CD4-positive, alpha-beta memory T cell (primary cell): ENCODE results near the gene LTBP2. TPM values are rescaled to one million over a fixed set of nuclear protein-coding genes. Genes with fewer than 3 reads are reported as not detected.

Experiments
- CTCF ChIA-PET: fragments of 350-600 bp; sonication (Branson Sonifier 250); formaldehyde crosslinking; loops from one replicate; lab custom pipeline; 2021; ENCODE audit warnings: inconsistent platforms; ENCODE audit not compliant: partially characterized antibody; lab: Charles Lee
- POLR2A ChIA-PET: fragments of 350-600 bp; sonication (Branson Sonifier 250); formaldehyde crosslinking; loops from one replicate; lab custom pipeline; 2021; ENCODE audit not compliant: partially characterized antibody; lab: Charles Lee
- DNase-seq, 5 donors: peaks; one replicate each; pipeline versions ENCODE4 v3.0.0 to v3.0.0-alpha.2; 2020 to 2022; ENCODE audit warnings: mixed read lengths in 1 of 5
- H3K27ac ChIP-seq: one replicate; pipeline ENCODE4 v1.7.0; 2013; ENCODE audit warnings: low read depth, low read length
- H3K27me3 ChIP-seq: 2 replicates; pipeline ENCODE4 v1.7.0; 2013; ENCODE audit warnings: mild to moderate bottlenecking, low read length, moderate library complexity; ENCODE audit not compliant: insufficient read depth
- H3K36me3 ChIP-seq: 2 replicates; pipeline ENCODE4 v1.7.0; 2013; ENCODE audit warnings: mild to moderate bottlenecking, low read length, moderate library complexity; ENCODE audit not compliant: insufficient read depth
- H3K4me1 ChIP-seq: 2 replicates; pipeline ENCODE4 v1.7.0; 2013; ENCODE audit warnings: mild to moderate bottlenecking, low read length, moderate library complexity; ENCODE audit not compliant: insufficient read depth
- H3K4me3 ChIP-seq, 2 donors: one replicate each; pipeline ENCODE4 v1.7.0; 2013; ENCODE audit warnings: low read length in 2 of 2, mild to moderate bottlenecking in 1 of 2
- H3K9me3 ChIP-seq, 2 donors: one replicate each; pipeline ENCODE4 v1.7.0; 2013; ENCODE audit warnings: low read length in 2 of 2, control low read depth in 1 of 2; ENCODE audit not compliant: control insufficient read depth in 1 of 2
- H3K27ac Mint-ChIP-seq, 7 donors: one replicate each; pipeline ENCODE4 v1.8.0; 2020 to 2021; ENCODE audit warnings: mixed read lengths in 7 of 7, mild to moderate bottlenecking in 6 of 7, inconsistent platforms in 3 of 7, moderate library complexity in 3 of 7
- H3K27me3 Mint-ChIP-seq, 2 donors: one replicate each; pipeline ENCODE4 v1.8.0; 2020 to 2021; ENCODE audit warnings: mixed read lengths in 2 of 2
- H3K36me3 Mint-ChIP-seq, 2 donors: one replicate each; pipeline ENCODE4 v1.8.0; 2020 to 2021; ENCODE audit warnings: mixed read lengths in 2 of 2, inconsistent platforms in 1 of 2, mild to moderate bottlenecking in 1 of 2
- H3K4me1 Mint-ChIP-seq, 4 donors: one replicate each; pipeline ENCODE4 v1.8.0; 2020 to 2021; ENCODE audit warnings: mixed read lengths in 4 of 4, mild to moderate bottlenecking in 1 of 4
- H3K4me3 Mint-ChIP-seq, 8 donors: one replicate each; pipeline ENCODE4 v1.8.0; 2020 to 2021; ENCODE audit warnings: mixed read lengths in 8 of 8, mild to moderate bottlenecking in 7 of 8, moderate library complexity in 6 of 8, inconsistent platforms in 3 of 8
- H3K9me3 Mint-ChIP-seq, 8 donors: one replicate each; pipeline ENCODE4 v1.8.0; 2020 to 2021; ENCODE audit warnings: mixed read lengths in 8 of 8, mild to moderate bottlenecking in 5 of 8, inconsistent platforms in 3 of 8, moderate library complexity in 1 of 8
- intact Hi-C: fragments of 100-400 bp; cut with micrococcal nuclease; formaldehyde crosslinking; loops from one replicate; pipeline ENCODE4 v1.15.1; 2023
- polyA plus RNA-seq, 2 donors: library from polyadenylated mRNA; unstranded; fragments of 300-500 nt; fragmentation: Illumina TruSeq; gene quantifications; one replicate each; pipeline ENCODE4 v1.2.3, GENCODE V29; 2021
- total RNA-seq, 2 experiments: library from RNA; stranded (reverse); gene quantifications; one replicate each; pipeline ENCODE4 v1.2.3, GENCODE V29; 2021

The LTBP2 gene
- total and polyA plus RNA-seq, 4 experiments from 2014 or later = 0.11 to 0.44 (median 0.36) TPM

DNA sequence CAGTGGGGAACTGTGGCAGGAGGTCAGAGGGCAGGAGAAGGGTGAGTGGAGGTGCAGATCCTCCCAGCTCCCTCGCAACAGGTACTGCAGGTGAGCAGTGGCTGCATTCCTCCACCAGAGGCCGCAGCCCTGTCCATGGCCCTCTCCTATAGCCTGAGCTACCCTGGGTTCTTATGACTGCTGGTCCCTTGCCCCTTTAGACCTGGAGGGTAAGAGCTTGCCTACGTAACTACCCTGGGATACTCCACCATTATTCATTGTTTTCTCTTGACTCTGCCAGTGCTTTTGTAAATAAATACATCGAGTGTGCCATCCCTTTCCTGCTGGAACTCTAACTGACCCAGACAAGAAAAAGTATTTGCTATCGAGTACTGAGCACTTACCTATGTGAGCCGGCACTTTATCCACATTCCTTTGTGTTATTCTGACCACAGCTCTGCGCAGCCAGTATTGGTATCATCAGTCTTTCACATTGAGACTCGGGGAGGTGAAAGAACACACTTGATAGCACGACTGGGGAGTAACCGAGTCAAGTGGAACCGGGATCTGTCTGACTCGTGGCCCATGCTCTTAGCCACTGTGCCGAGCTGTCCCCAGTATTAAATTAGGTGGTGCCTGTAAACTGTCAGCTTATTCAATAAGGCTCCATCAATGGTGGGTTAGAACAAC lies 38.5 kb downstream of the LTBP2 start:
- H3K27me3 Mint-ChIP-seq = no peaks in the 10 kb centered on the region
- intact Hi-C loops = no loop called here
- H3K27ac ChIP-seq = no peak overlapping the region

DNA sequence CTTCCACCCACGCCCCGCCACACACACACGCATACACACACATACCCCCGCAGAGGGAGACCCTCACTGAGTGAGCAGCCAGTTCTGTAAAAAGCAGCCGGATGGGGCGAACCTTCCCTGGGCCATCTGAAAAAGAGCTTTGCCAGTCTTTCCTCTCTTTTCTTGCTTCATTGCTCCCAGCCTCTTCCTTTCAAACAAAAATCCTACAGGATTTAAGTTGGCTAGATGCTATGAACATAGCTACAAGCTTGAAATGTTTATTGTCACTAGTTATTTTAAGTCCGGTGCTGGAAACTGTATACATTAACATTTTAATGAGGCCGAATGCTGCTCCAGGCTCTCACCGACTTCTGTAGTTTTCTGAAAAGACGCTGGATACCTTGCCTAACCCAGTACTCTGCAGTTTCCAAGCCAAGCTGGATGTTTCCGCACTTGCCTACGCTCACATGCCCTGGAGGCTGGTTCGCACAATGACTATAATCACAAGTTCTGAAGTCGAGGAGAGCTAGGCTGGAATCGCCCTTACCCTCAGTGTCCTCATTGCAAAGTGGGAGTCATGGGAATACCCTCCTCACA lies 39.2 kb downstream of the LTBP2 start:
- H3K4me1 Mint-ChIP-seq = peaks cover 23 to 40% (median 29%) of the 10 kb centered on the region in 4 donors
- Histone ChIP-seq H3K27me3 (no peaks in the 10 kb centered on the region), H3K4me3 (no peak overlapping the region), H3K9me3 (no peaks in the 10 kb centered on the region), H3K4me1 (peaks cover 39% of the 10 kb centered on the region), H3K36me3 (no peaks in the 10 kb centered on the region), H3K27ac (no peak overlapping the region)
- H3K27me3 Mint-ChIP-seq = peaks cover 0 to 2% of the 10 kb centered on the region in 2 donors
- no peak for DNase-seq
- H3K4me3 Mint-ChIP-seq = peak overlapping the region in 3 of 8 donors; percentile 39 to 70 (median 55)
- CTCF ChIA-PET = interaction anchor here (0.8 to 1.7 kb wide), 3 partner anchors 37 to 320 kb away, joined by 3 to 5 read pairs (median 3); partner anchors contain the start of gene LTBP2
- peak overlapping the region in 2 of 7 donors; percentile 4 to 29 for H3K27ac Mint-ChIP-seq
- H3K36me3 Mint-ChIP-seq = no peaks in the 10 kb centered on the region
- no peaks in the 10 kb centered on the region for H3K9me3 Mint-ChIP-seq
- POLR2A ChIA-PET = interaction anchor here (1.1 kb wide), 1 partner anchor 47 kb away, joined by 3 read pairs; no protein-coding TSS in a partner anchor
- intact Hi-C loops = no loop called here

More for the DNA sequence above, 38.5 kb downstream of the LTBP2 start:
- H3K4me1 Mint-ChIP-seq = peaks cover 23 to 40% (median 29%) of the 10 kb centered on the region in 4 donors
- H3K9me3 Mint-ChIP-seq = no peaks in the 10 kb centered on the region
- Histone ChIP-seq H3K9me3 (no peaks in the 10 kb centered on the region), H3K36me3 (no peaks in the 10 kb centered on the region), H3K4me1 (peaks cover 39% of the 10 kb centered on the region), H3K4me3 (no peak overlapping the region), H3K27me3 (no peaks in the 10 kb centered on the region)
- H3K27ac Mint-ChIP-seq = peak overlapping the region in 6 of 7 donors; percentile 1 to 58 (median 38)
- CTCF ChIA-PET = no interaction called here
- POLR2A ChIA-PET = interaction anchor here (1.1 kb wide), 2 partner anchors 46 to 76 kb away, joined by 3 read pairs; no protein-coding TSS in a partner anchor
- H3K36me3 Mint-ChIP-seq = no peaks in the 10 kb centered on the region
- H3K4me3 Mint-ChIP-seq = peak overlapping the region in 7 of 8 donors; percentile 2 to 65 (median 6)
- no peak for DNase-seq

- CTCF ChIA-PET = interaction anchor here (0.7 to 1.7 kb wide), 4 partner anchors 38 to 321 kb away, joined by 3 to 5 read pairs (median 3); partner anchors contain the start of gene LTBP2
- no peak overlapping the region for H3K27ac ChIP-seq
- no peak overlapping the region for H3K4me3 ChIP-seq
- Mint-ChIP-seq H3K4me3 (peak overlapping the region in 7 of 8 donors; percentile 55 to 70 (median 68)), H3K27ac (peak overlapping the region in 5 of 7 donors; percentile 3 to 59 (median 36)), H3K36me3 (no peaks in the 10 kb centered on the region), H3K9me3 (no peaks in the 10 kb centered on the region), H3K27me3 (peaks cover 0 to 2% of the 10 kb centered on the region in 2 donors), H3K4me1 (peaks cover 23 to 40% (median 29%) of the 10 kb centered on the region in 4 donors)
- intact Hi-C loops = no loop called here
- H3K4me1 ChIP-seq = peaks cover 39% of the 10 kb centered on the region
- no peaks in the 10 kb centered on the region for H3K9me3 ChIP-seq
- no peaks in the 10 kb centered on the region for H3K27me3 ChIP-seq
- POLR2A ChIA-PET = no interaction called here
- no peaks in the 10 kb centered on the region for H3K36me3 ChIP-seq
- DNase-seq = no peak
Observed at GRCh38 chr14:74571901-74572725, 39.9 kb downstream of the LTBP2 start.

- H3K9me3 Mint-ChIP-seq = no peaks in the 10 kb centered on the region
- H3K4me3 Mint-ChIP-seq = peak overlapping the region in 2 of 8 donors; percentile 36 to 68
- Histone ChIP-seq H3K27me3 (no peaks in the 10 kb centered on the region), H3K4me3 (no peak overlapping the region), H3K9me3 (no peaks in the 10 kb centered on the region), H3K36me3 (no peaks in the 10 kb centered on the region), H3K27ac (no peak overlapping the region), H3K4me1 (peaks cover 39% of the 10 kb centered on the region)
- no peaks in the 10 kb centered on the region for H3K36me3 Mint-ChIP-seq
- CTCF ChIA-PET = interaction anchor here (0.7 to 1.7 kb wide), 2 partner anchors 41 to 67 kb away, joined by 3 to 5 read pairs; partner anchors contain the start of gene LTBP2
- intact Hi-C loops = no loop called here
- no peak overlapping the region for H3K27ac Mint-ChIP-seq
- H3K4me1 Mint-ChIP-seq = peaks cover 23 to 40% (median 29%) of the 10 kb centered on the region in 4 donors
- H3K27me3 Mint-ChIP-seq = peaks cover 0 to 2% of the 10 kb centered on the region in 2 donors
- no peak for DNase-seq
- POLR2A ChIA-PET = no interaction called here
Observed at GRCh38 chr14:74571441-74571841, 40.6 kb downstream of the LTBP2 start.

DNA sequence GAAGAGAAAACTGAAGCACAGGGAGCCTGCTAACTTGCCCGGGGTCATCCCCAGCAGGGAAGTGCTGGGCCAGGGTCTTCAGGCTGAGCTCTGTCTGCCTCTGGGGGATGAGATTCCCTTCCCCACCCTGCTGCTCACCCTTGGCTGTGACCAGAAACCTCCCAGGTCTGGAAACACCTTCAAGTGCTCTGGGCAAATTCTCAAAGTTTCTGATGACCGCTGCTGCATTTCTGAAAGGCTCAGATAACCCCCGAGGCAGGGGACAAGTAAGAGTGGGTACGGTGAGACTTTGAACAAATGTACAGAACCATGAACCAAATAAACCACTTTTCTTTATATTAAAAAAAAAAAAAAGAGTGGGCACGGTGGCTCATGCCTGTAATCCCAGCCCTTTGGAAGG lies 41.3 kb downstream of the LTBP2 start:
- Histone ChIP-seq H3K27ac (no peak overlapping the region), H3K9me3 (no peaks in the 10 kb centered on the region), H3K4me1 (peaks cover 39% of the 10 kb centered on the region), H3K27me3 (no peaks in the 10 kb centered on the region), H3K36me3 (no peaks in the 10 kb centered on the region), H3K4me3 (no peak overlapping the region)
- ChIA-PET POLR2A (no interaction called here), CTCF (no interaction called here)
- intact Hi-C loops = no loop called here
- H3K27me3 Mint-ChIP-seq = peaks cover 0 to 2% of the 10 kb centered on the region in 2 donors
- no peaks in the 10 kb centered on the region for H3K36me3 Mint-ChIP-seq
- peaks cover 0 to 2% (median 0%) of the 10 kb centered on the region in 8 donors for H3K9me3 Mint-ChIP-seq
- peaks cover 23 to 40% (median 29%) of the 10 kb centered on the region in 4 donors for H3K4me1 Mint-ChIP-seq
- H3K4me3 Mint-ChIP-seq = no peak overlapping the region
- no peak overlapping the region for H3K27ac Mint-ChIP-seq
- no peak for DNase-seq

DNA sequence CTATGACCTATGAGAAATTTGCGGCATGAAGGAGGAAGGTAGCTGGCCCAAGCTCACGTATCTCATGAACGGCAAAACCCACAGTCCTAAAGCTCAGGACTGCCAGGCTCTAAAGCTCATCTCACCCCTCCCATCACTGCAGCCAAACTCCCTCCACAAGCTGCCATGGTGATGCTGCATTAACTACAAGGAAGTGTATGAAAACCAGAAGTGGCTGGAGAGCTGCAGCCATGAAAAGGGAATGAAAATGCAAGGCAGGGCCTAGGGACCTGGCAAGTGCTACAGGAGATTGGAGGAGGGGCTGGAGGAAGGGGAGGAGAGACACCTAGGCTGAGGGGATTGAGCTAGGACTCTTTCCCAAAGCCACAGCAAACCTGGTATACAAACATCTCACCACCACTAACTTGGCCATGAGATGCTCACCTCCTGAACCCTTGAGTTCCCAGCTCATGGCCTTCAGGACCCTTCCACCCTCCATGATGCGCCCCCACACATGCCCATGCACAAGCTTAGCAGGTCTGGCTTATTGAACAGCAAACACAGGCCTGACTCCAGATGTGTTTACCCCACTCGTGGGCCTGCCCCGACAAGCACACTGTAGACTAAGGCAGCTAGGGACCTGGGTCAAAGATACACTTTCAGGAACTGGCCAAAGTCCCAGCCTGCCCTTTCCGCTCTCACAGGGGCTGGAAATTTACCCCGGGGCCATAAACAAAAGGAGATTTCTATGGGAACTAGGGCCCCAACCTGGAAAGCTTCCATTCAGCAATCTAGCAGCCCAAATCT lies 42.0 kb downstream of the LTBP2 start:
- DNase-seq = no peak
- Mint-ChIP-seq H3K36me3 (no peaks in the 10 kb centered on the region), H3K27ac (no peak overlapping the region), H3K4me1 (peaks cover 23 to 38% (median 29%) of the 10 kb centered on the region in 4 donors), H3K9me3 (peaks cover 0 to 2% (median 0%) of the 10 kb centered on the region in 8 donors), H3K4me3 (no peak overlapping the region), H3K27me3 (peaks cover 0 to 5% of the 10 kb centered on the region in 2 donors)
- CTCF ChIA-PET = no interaction called here
- H3K27me3 ChIP-seq = no peaks in the 10 kb centered on the region
- H3K4me3 ChIP-seq = no peak overlapping the region
- intact Hi-C loops = no loop called here
- H3K4me1 ChIP-seq = peaks cover 37% of the 10 kb centered on the region
- POLR2A ChIA-PET = no interaction called here
- H3K27ac ChIP-seq = no peak overlapping the region
- H3K36me3 ChIP-seq = no peaks in the 10 kb centered on the region
- H3K9me3 ChIP-seq = no peaks in the 10 kb centered on the region
